Neural cell (in vitro differentiated cells): ENCODE results near the gene MICAL2. TPM values are rescaled to one million over a fixed set of nuclear protein-coding genes. Genes with fewer than 3 reads are reported as not detected.

Experiments used
- H2AFZ ChIP-seq: fragments of 200-600, 300-800 bp; sonication (generic), shearing (Covaris generic); 2 replicates; pipeline ENCODE4 v1.6.0; 2014; ENCODE audit warnings: low read depth, mild to moderate bottlenecking, antibody characterized with exemption, low read length, moderate library complexity
- H3F3A ChIP-seq: fragments of 200-600 bp; shearing (Covaris generic); 2 replicates; pipeline ENCODE4 v1.6.1; 2016; ENCODE audit warnings: mild to moderate bottlenecking, moderate library complexity, mixed read lengths, antibody characterized with exemption, low read length; ENCODE audit not compliant: insufficient read depth, poor library complexity, severe bottlenecking
- H3K27ac ChIP-seq: fragments of 200-600, 300-800 bp; sonication (generic), shearing (Covaris generic); 2 replicates; pipeline ENCODE4 v1.5.1; 2014; ENCODE audit warnings: mild to moderate bottlenecking, low read length, moderate library complexity
- H3K27me3 ChIP-seq: fragments of 300-800, 200-600 bp; sonication (generic), shearing (Covaris generic); 2 replicates; pipeline ENCODE4 v1.6.0; 2014; ENCODE audit warnings: mild to moderate bottlenecking, low read depth, low read length, moderate library complexity; ENCODE audit not compliant: insufficient read depth
- H3K36me3 ChIP-seq: fragments of 300-800, 200-600 bp; sonication (generic), shearing (Covaris generic); 2 replicates; pipeline ENCODE4 v1.5.1; 2014; ENCODE audit warnings: mild to moderate bottlenecking, antibody characterized with exemption, low read length, moderate library complexity; ENCODE audit not compliant: insufficient read depth
- H3K4me2 ChIP-seq: fragments of 300-800, 200-600 bp; sonication (generic), shearing (Covaris generic); 2 replicates; pipeline ENCODE4 v1.6.0; 2014; ENCODE audit warnings: mild to moderate bottlenecking, low read length
- H3K4me3 ChIP-seq: fragments of 300-800, 200-600 bp; sonication (generic), shearing (Covaris generic); 2 replicates; pipeline ENCODE4 v1.5.1; 2014; ENCODE audit warnings: mild to moderate bottlenecking, low read length, moderate library complexity
- H3K79me2 ChIP-seq: fragments of 200-600 bp; shearing (Covaris generic); replicated peaks from 2 replicates; pipeline ENCODE4 v1.6.0; 2014; ENCODE audit warnings: mild to moderate bottlenecking, low read length, moderate library complexity; ENCODE audit not compliant: insufficient read depth
- H3K9ac ChIP-seq: fragments of 300-800, 200-600 bp; sonication (generic), shearing (Covaris generic); 2 replicates; pipeline ENCODE4 v1.6.1; 2016; ENCODE audit warnings: mild to moderate bottlenecking, low read length, mixed read lengths
- H3K9me2 ChIP-seq: fragments of 200-600 bp; shearing (Covaris generic); 2 replicates; pipeline ENCODE4 v1.6.1; 2016; ENCODE audit warnings: mild to moderate bottlenecking, low read length, mixed read lengths; ENCODE audit not compliant: insufficient read depth
- H3K9me3 ChIP-seq: fragments of 200-600, 300-800 bp; sonication (generic), shearing (Covaris generic); 2 replicates; pipeline ENCODE4 v1.6.1; 2016; ENCODE audit warnings: mild to moderate bottlenecking, mixed run types, low read length, moderate library complexity, mixed read lengths
- H4K20me1 ChIP-seq: fragments of 200-600 bp; shearing (Covaris generic); 2 replicates; pipeline ENCODE4 v1.6.1; 2016; ENCODE audit warnings: mild to moderate bottlenecking, mixed run types; ENCODE audit not compliant: insufficient read depth
- EP300 ChIP-seq: fragments of 450-650 bp; conservative IDR thresholded peaks from 2 replicates; pipeline ENCODE4 v1.6.1; 2014; ENCODE audit warnings: antibody characterized with exemption, mild to moderate bottlenecking, moderate library complexity; ENCODE audit not compliant: poor library complexity, severe bottlenecking
- EZH2 ChIP-seq: fragments of 200-600, 300-800 bp; shearing (Covaris generic), sonication (generic); IDR thresholded peaks from 2 replicates; pipeline ENCODE4 v1.6.1; 2014; ENCODE audit warnings: antibody characterized with exemption, low read length, borderline replicate concordance, mild to moderate bottlenecking; ENCODE audit not compliant: insufficient read depth, poor library complexity, severe bottlenecking
- MXI1 ChIP-seq: fragments of 450-650 bp; conservative IDR thresholded peaks from 2 replicates; pipeline ENCODE4 v1.6.1; 2014; ENCODE audit warnings: antibody characterized with exemption, mild to moderate bottlenecking; ENCODE audit not compliant: poor library complexity, severe bottlenecking
- POLR2AphosphoS5 ChIP-seq: IDR thresholded peaks from 2 replicates; pipeline ENCODE4 v1.6.1; 2012
- RAD21 ChIP-seq: fragments of 450-650 bp; conservative IDR thresholded peaks from 2 replicates; pipeline ENCODE4 v1.6.1; 2014; ENCODE audit warnings: antibody characterized with exemption, mild to moderate bottlenecking, moderate library complexity
- SMC3 ChIP-seq: fragments of 450-650 bp; conservative IDR thresholded peaks from 2 replicates; pipeline ENCODE4 v1.6.1; 2014; ENCODE audit warnings: antibody characterized with exemption, mild to moderate bottlenecking, moderate library complexity; ENCODE audit not compliant: poor library complexity
- TAF1 ChIP-seq: IDR thresholded peaks from 2 replicates; pipeline ENCODE4 v1.6.1; 2012; ENCODE audit warnings: low read depth
- polyA plus RNA-seq: library from polyadenylated mRNA; depleted of rRNA; stranded (reverse); fragments of >200 nt; gene quantifications from 2 replicates; pipeline ENCODE4 v1.2.3, GENCODE V29; 2014
- TF ChIP-seq, protein P1 (sequence below): fragments of 450-650 bp; IDR thresholded peaks from 2 replicates; pipeline ENCODE4 v1.5.1; 2014; ENCODE audit warnings: antibody characterized with exemption, mild to moderate bottlenecking, moderate library complexity; ENCODE audit not compliant: poor library complexity, severe bottlenecking
- TF ChIP-seq, protein P2 (sequence below): IDR thresholded peaks from 2 replicates; pipeline ENCODE4 v1.6.1; 2012; ENCODE audit warnings: borderline replicate concordance

The MICAL2 gene
- polyA plus RNA-seq, 1 donor from 2014 or later: 2.2 TPM

DNA sequence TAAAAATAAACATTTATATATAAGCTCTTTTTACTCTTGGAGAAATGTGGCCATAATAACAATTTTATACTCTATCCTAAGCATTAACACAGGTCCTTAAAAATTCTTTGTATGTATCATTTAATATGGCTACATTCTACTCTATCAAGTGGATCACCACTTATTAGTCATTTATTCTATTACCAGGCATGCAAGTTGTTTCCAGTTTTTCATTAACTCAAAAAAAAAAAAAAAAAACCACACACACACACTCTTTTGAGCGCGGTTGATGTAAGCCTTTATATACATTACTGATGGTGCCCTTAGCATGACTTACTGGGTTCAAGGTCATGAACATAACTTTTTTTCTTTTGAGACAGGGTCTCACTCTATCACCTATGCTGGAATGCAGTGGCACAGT lies 47.1 kb upstream of the MICAL2 start:
- TF ChIP-seq, protein P1, sequence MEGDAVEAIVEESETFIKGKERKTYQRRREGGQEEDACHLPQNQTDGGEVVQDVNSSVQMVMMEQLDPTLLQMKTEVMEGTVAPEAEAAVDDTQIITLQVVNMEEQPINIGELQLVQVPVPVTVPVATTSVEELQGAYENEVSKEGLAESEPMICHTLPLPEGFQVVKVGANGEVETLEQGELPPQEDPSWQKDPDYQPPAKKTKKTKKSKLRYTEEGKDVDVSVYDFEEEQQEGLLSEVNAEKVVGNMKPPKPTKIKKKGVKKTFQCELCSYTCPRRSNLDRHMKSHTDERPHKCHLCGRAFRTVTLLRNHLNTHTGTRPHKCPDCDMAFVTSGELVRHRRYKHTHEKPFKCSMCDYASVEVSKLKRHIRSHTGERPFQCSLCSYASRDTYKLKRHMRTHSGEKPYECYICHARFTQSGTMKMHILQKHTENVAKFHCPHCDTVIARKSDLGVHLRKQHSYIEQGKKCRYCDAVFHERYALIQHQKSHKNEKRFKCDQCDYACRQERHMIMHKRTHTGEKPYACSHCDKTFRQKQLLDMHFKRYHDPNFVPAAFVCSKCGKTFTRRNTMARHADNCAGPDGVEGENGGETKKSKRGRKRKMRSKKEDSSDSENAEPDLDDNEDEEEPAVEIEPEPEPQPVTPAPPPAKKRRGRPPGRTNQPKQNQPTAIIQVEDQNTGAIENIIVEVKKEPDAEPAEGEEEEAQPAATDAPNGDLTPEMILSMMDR: no peak
- TF ChIP-seq SMC3: no peak
- TF ChIP-seq, protein P2, sequence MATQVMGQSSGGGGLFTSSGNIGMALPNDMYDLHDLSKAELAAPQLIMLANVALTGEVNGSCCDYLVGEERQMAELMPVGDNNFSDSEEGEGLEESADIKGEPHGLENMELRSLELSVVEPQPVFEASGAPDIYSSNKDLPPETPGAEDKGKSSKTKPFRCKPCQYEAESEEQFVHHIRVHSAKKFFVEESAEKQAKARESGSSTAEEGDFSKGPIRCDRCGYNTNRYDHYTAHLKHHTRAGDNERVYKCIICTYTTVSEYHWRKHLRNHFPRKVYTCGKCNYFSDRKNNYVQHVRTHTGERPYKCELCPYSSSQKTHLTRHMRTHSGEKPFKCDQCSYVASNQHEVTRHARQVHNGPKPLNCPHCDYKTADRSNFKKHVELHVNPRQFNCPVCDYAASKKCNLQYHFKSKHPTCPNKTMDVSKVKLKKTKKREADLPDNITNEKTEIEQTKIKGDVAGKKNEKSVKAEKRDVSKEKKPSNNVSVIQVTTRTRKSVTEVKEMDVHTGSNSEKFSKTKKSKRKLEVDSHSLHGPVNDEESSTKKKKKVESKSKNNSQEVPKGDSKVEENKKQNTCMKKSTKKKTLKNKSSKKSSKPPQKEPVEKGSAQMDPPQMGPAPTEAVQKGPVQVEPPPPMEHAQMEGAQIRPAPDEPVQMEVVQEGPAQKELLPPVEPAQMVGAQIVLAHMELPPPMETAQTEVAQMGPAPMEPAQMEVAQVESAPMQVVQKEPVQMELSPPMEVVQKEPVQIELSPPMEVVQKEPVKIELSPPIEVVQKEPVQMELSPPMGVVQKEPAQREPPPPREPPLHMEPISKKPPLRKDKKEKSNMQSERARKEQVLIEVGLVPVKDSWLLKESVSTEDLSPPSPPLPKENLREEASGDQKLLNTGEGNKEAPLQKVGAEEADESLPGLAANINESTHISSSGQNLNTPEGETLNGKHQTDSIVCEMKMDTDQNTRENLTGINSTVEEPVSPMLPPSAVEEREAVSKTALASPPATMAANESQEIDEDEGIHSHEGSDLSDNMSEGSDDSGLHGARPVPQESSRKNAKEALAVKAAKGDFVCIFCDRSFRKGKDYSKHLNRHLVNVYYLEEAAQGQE: no peak
- TF ChIP-seq TAF1: no peak
- TF ChIP-seq MXI1: no peak
- no peak for TF ChIP-seq RAD21
- no peak for TF ChIP-seq EZH2
- TF ChIP-seq EP300: no peak
- no peak for TF ChIP-seq POLR2AphosphoS5
- no peaks in the 10 kb centered on the region for H4K20me1 ChIP-seq
- no peak overlapping the region for H3K4me2 ChIP-seq
- no peaks in the 10 kb centered on the region for H3K36me3 ChIP-seq
- H3K4me3 ChIP-seq: no peak overlapping the region
- no peaks in the 10 kb centered on the region for H3K9me2 ChIP-seq
- H3K27ac ChIP-seq: no peak overlapping the region
- no peak overlapping the region for H3K9ac ChIP-seq
- no peaks in the 10 kb centered on the region for H3K79me2 ChIP-seq
- H3K27me3 ChIP-seq: no peaks in the 10 kb centered on the region
- H3F3A ChIP-seq: peaks cover 8% of the 10 kb centered on the region
- no peaks in the 10 kb centered on the region for H3K9me3 ChIP-seq
- no peak overlapping the region for H2AFZ ChIP-seq

DNA sequence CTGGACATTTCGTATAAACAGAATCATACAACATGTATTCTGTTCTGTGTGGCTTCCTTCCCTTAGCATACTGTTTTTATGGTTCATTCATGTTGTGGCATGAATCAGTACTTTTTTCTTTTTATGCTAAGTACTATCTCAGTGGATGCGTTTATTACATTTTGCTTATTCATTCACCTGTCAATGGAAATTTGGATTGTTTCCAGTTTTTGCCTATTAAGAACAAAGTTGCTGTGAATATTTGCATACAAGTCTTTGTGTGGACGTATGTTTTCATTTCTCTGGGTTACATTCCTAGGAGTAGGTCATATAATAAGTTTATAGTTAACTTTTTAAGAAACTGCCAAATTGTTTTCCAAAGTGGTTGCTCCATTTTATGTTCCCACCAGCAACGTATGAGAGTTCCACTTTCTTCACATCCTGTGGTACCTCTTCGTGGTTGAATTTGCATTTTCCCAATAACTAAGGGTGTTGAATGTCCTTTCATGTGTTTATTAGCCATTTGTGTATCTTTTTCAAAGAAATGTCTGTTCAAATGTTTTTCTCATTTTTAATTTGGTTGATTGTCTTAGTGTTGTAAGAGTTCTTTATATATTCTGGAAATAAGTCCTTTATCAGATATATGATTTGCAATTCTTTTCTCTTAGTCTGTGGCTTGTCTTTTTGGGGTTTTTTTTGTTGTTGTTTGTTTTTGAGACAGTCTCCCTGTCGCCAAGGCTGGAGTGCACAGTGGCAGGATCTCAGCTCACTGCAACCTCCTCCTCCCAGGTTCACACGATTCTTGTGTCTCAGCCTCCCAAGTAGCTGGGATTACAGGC lies 46.0 kb upstream of the MICAL2 start:
- H3K79me2 ChIP-seq: no peaks in the 10 kb centered on the region
- H2AFZ ChIP-seq: no peak overlapping the region
- no peak overlapping the region for H3K9ac ChIP-seq
- H4K20me1 ChIP-seq: no peaks in the 10 kb centered on the region
- H3K36me3 ChIP-seq: no peaks in the 10 kb centered on the region
- no peaks in the 10 kb centered on the region for H3K27me3 ChIP-seq
- no peaks in the 10 kb centered on the region for H3K9me2 ChIP-seq
- no peak overlapping the region for H3K27ac ChIP-seq
- TF ChIP-seq, protein P2: no peak
- TF ChIP-seq EZH2 (no peak), MXI1 (no peak), TAF1 (no peak), EP300 (no peak), POLR2AphosphoS5 (no peak), SMC3 (no peak), RAD21 (no peak)
- TF ChIP-seq, protein P1: no peak
- H3K4me2 ChIP-seq: no peak overlapping the region
- no peak overlapping the region for H3K4me3 ChIP-seq
- H3F3A ChIP-seq: peaks cover 8% of the 10 kb centered on the region
- no peaks in the 10 kb centered on the region for H3K9me3 ChIP-seq
